C4-2B (cell line): ENCODE results near the gene ZNF326.

ENCODE experiments used
- H3K27ac ChIP-seq: fragments of 450-650 bp; 2 replicates; pipeline ENCODE4 v1.5.1; 2017
- ZFX ChIP-seq: fragments of 450-650 bp; IDR thresholded peaks from 2 replicates; pipeline ENCODE4 v1.6.1; 2017
- TF ChIP-seq, protein P1 (sequence below): fragments of 450-650 bp; conservative IDR thresholded peaks from 2 replicates; pipeline ENCODE4 v1.5.1; 2017; ENCODE audit warnings: mild to moderate bottlenecking

ZNF326 gene

DNA sequence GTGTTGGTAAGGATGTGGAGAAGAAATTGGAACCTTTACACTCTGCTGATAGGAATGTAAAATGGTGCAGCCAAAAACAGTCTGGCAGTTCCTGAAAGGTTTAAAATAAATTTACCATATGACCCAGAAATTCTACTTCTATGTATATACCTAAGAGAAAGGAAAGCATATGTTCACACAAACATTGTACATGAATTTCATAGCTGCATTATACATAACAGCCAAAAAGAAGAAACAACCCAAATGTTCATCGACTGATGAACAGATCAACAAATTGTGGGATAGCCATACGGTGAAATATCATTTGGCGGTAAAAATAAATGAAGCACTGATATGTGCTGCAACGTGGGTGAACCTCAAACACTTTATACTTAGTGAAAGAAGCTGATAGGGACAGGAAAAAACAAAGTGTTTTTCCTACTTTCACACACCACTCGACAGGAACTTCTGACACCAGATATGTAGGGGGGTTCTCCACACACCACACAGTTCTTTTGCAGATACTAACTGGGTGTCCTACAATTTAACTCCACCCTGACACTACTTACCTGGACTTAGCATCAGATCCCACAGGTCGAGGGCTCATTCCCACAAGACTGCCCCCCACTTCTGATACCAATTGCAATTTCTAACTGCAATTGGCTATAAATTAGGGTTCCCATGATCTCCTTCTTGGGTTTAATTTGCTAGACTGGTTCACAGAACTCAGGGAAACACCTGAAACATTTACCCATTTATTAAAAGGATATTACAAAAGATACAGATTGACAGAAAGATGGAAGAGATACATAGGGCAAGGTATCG is 35.9 kb upstream of the ZNF326 start:
- no peak overlapping the region for H3K27ac ChIP-seq
- TF ChIP-seq, protein P1, sequence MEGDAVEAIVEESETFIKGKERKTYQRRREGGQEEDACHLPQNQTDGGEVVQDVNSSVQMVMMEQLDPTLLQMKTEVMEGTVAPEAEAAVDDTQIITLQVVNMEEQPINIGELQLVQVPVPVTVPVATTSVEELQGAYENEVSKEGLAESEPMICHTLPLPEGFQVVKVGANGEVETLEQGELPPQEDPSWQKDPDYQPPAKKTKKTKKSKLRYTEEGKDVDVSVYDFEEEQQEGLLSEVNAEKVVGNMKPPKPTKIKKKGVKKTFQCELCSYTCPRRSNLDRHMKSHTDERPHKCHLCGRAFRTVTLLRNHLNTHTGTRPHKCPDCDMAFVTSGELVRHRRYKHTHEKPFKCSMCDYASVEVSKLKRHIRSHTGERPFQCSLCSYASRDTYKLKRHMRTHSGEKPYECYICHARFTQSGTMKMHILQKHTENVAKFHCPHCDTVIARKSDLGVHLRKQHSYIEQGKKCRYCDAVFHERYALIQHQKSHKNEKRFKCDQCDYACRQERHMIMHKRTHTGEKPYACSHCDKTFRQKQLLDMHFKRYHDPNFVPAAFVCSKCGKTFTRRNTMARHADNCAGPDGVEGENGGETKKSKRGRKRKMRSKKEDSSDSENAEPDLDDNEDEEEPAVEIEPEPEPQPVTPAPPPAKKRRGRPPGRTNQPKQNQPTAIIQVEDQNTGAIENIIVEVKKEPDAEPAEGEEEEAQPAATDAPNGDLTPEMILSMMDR = no peak
- TF ChIP-seq ZFX = no peak

DNA sequence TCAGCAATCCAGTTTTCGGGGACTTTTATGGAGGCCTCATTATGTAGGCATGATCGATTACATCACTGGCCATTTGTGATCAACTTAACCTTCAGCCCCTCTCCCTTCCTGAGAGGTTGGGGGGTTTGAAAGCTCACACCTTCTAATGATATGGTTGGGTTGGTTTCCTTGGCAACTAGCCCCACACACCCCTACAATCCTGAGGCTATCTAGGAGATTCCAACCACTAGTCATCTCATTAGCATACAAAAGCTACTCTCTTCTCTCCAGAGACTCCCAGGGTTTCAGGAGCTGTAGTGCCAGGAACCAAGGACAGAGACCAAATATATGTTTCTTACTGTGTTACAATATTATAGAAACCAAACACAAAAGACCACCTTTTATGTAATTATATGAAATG is 35.2 kb upstream of the ZNF326 start:
- no peak for TF ChIP-seq ZFX
- TF ChIP-seq, protein P1 = no peak
- no peak overlapping the region for H3K27ac ChIP-seq

- TF ChIP-seq, protein P1 = no peak
- TF ChIP-seq ZFX = no peak
- no peak overlapping the region for H3K27ac ChIP-seq
These were observed 32.7 kb upstream of the ZNF326 start for GRCh38 chr1:89962024-89962741.

DNA sequence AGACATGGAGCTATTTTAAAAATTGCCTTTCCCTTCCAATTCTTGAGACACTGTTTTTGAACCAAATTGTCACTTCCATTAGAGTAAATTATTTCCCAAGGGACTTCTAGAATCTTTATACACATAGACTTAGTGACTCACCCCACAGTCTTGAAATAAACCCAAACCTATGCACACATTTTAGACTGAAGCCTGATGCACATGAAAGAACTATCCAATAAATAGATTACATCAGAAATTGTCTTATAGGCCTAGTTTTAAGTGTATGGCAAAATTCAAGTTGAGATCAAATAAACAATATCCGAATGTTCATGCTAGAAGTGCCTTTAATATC is 32.2 kb upstream of the ZNF326 start:
- no peak overlapping the region for H3K27ac ChIP-seq
- TF ChIP-seq ZFX = no peak
- TF ChIP-seq, protein P1 = no peak

DNA sequence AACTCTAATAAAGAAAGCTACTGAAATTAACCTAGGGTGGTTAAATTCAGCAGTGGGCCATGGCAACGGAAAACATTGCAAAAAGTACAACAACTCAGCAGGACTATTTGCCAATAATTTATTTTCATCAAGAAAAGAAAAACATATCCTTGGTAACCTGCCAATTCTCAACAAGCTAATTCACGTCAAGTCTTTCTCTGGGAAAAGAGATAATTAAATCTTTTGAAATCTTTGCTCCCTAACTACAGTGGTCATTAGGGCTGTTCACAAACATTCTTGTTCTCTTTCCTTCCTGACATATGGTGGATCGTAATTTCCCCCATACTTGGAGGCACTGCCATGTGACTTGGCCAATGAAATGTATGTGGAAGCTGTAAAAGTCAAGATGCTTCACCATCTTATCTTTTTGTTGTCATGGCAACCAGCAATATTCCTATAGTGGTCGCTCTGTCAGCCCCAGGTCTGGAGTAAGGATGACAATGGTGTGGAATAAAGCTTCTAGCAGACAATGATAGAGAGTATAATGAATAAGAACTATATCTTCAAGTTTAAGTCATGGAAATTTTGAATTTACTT is 29.6 kb upstream of the ZNF326 start:
- TF ChIP-seq ZFX = no peak
- H3K27ac ChIP-seq = no peak overlapping the region

- no peak overlapping the region for H3K27ac ChIP-seq
- TF ChIP-seq ZFX = no peak
- TF ChIP-seq, protein P1 = no peak
These were observed 28.3 kb upstream of the ZNF326 start for GRCh38 chr1:89966656-89967055.

- TF ChIP-seq, protein P1 = no peak
- TF ChIP-seq ZFX = no peak
- no peak overlapping the region for H3K27ac ChIP-seq
These were observed 23.3 kb upstream of the ZNF326 start for GRCh38 chr1:89971600-89971999.
